Measurements from ENCODE around the gene UBE2N. TPM values are rescaled to one million over a fixed set of nuclear protein-coding genes. Genes with fewer than 3 reads are reported as not detected.

Gene UBE2N
- total and polyA plus RNA-seq, 3 donors from 2014 or later, result 99.4 to 368 (median 181) TPM

DNA sequence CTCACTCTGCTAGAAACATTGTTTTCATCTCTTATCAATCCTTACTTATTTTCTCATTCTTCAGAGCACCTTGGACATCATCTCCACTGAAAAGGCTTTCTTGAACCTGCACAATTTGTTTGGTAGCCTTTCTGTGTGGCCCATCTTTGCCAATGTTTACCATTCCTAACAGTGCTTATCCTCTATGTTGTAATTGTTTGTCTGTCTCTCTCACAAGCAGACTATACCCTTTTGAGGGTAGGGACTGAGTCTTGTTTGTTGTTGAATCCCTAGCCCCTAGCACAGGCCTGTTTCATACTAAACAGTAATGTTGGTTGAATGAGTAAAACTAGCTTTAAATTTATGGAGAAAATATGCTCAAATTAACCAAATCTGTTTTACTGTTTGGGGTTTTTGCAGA lies 34.8 kb upstream of the UBE2N start:
- no peaks in the 10 kb centered on the region for H3K9me3 ChIP-seq
- no peak for DNase-seq
- intact Hi-C loops (cut with DNase I; ENCODE audit: low total_unique reads), result no loop called here
- no peaks in the 10 kb centered on the region for H3K27me3 ChIP-seq
- no peak overlapping the region for H3K4me3 ChIP-seq
- TF ChIP-seq CTCF (IDR thresholded peaks at IDR 0.05) (no peak), POLR2A (IDR thresholded peaks at IDR 0.05) (no peak)
- H3K27ac ChIP-seq, result no peak overlapping the region
- no peaks in the 10 kb centered on the region for H3K36me3 ChIP-seq (ENCODE audit: low read depth, missing control alignments)
- no peaks in the 10 kb centered on the region for H3K4me1 ChIP-seq

DNA sequence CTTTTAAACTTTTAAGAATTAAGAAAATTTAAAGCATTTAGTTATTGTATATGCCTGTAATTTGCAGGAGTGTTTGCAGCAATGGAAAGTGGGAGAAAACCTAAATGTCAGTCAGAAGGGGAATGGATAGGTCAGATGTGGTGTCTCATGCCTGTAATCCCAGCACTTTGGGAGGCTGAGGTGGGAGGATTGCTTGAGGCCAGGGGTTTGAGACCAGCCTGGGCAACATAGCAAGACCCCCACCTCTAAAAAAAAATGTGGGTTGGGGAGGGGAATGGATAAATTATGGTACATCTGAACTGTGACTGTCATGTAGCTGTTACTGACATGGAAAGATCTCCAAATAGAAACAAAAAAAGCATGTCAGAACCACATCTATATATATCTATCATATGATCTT lies 27.6 kb upstream of the UBE2N start:
- H3K4me3 ChIP-seq, result no peak overlapping the region
- H3K9me3 ChIP-seq, result no peaks in the 10 kb centered on the region
- H3K27me3 ChIP-seq, result no peaks in the 10 kb centered on the region
- intact Hi-C loops (cut with DNase I; ENCODE audit: low total_unique reads), result no loop called here
- DNase-seq, result no peak
- H3K4me1 ChIP-seq, result peaks cover 16% of the 10 kb centered on the region
- no peak for TF ChIP-seq POLR2A (IDR thresholded peaks at IDR 0.05)
- TF ChIP-seq CTCF (IDR thresholded peaks at IDR 0.05), result no peak
- no peaks in the 10 kb centered on the region for H3K36me3 ChIP-seq (ENCODE audit: low read depth, missing control alignments)
- no peak overlapping the region for H3K27ac ChIP-seq

- peak overlapping the region; percentile 92 to 96 for H3K27ac ChIP-seq
- H3K4me1 ChIP-seq, result peaks cover 16% of the 10 kb centered on the region
- no peak for DNase-seq
- intact Hi-C loops (cut with DNase I; ENCODE audit: low total_unique reads), result no loop called here
- TF ChIP-seq CTCF (IDR thresholded peaks at IDR 0.05), result no peak
- no peak for TF ChIP-seq POLR2A (IDR thresholded peaks at IDR 0.05)
- WGBS, 2 donors, result 3% methylated on average over 7 of the region's 7 CpGs
- H3K36me3 ChIP-seq (ENCODE audit: low read depth, missing control alignments), result no peaks in the 10 kb centered on the region
- no peaks in the 10 kb centered on the region for H3K9me3 ChIP-seq
- H3K27me3 ChIP-seq, result no peaks in the 10 kb centered on the region
- H3K4me3 ChIP-seq, result peak overlapping the region; percentile 72 to 75
Measured at GRCh38 chr12:93468008-93468371, 26.2 kb upstream of the UBE2N start.

DNA sequence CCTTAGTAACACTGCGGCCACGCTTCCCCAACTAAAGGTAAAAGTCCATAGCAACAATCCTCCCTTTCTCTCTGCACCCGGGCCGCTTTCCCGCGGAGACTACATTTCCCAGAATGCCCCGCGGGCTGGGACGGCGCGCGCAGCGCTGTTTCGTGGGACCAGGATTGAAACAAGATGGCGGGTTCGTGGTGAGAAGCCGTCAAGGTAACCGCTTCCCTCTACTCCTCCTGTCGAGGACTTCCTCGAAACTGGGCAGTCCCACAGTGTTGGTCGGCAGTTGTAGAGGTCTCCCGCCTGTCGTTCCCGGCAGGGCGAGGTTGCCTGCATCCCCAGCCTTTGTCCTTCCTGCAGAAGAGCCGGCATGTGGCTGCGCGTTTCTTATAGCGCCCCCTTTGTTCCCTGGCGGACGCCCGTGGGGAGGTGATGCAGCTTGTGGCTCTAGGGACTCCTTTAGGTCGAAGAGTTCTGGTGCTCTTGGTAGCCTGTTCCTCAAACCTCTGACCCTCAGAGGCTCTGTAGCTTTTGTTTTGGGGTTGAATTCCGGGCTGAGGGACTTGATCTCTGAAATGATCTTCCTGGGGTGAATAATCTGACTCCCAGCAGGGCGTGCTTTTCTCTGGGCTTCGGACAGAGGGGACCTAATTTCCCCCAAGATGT lies 25.7 kb upstream of the UBE2N start, which contains the start of gene MRPL42:
Gene MRPL42, plus strand, starts transcription at position 164 of the 657 bp plus-strand sequence. CDS start 1,772 bp downstream, outside the sequence.
- peak within 1 kb of the TSS; percentile 92 to 96 for H3K27ac ChIP-seq
- peak; percentile 67 to 87 (median 74) for TF ChIP-seq CTCF (IDR thresholded peaks at IDR 0.05)
- TF ChIP-seq POLR2A (IDR thresholded peaks at IDR 0.05), result no peak
- peaks cover 16% of the 10 kb centered on the region for H3K4me1 ChIP-seq
- H3K9me3 ChIP-seq, result no peaks in the 10 kb centered on the region
- WGBS, 2 donors, result 0 to 1% methylated on average over 29 to 33 of the region's 36 CpGs
- intact Hi-C loops (cut with DNase I; ENCODE audit: low total_unique reads), result no loop called here
- peak; percentile 91 for DNase-seq
- H3K36me3 ChIP-seq (ENCODE audit: low read depth, missing control alignments), result no peaks in the 10 kb centered on the region
- H3K27me3 ChIP-seq, result no peaks in the 10 kb centered on the region
- peak within 1 kb of the TSS; percentile 72 to 75 for H3K4me3 ChIP-seq
